HG03066 (cell line): Measurements from ENCODE around the gene INTS11.
A peak's percentile ranks its signal among the peaks of the same experiment; 100 is the strongest.

Source experiments
- ATAC-seq: cut with Tn5 transposase; IDR thresholded peaks from one replicate; pipeline ENCODE4 v1.9.1; 2021; ENCODE audit warnings: low read depth; ENCODE audit not compliant: unreplicated experiment

The INTS11 gene

DNA sequence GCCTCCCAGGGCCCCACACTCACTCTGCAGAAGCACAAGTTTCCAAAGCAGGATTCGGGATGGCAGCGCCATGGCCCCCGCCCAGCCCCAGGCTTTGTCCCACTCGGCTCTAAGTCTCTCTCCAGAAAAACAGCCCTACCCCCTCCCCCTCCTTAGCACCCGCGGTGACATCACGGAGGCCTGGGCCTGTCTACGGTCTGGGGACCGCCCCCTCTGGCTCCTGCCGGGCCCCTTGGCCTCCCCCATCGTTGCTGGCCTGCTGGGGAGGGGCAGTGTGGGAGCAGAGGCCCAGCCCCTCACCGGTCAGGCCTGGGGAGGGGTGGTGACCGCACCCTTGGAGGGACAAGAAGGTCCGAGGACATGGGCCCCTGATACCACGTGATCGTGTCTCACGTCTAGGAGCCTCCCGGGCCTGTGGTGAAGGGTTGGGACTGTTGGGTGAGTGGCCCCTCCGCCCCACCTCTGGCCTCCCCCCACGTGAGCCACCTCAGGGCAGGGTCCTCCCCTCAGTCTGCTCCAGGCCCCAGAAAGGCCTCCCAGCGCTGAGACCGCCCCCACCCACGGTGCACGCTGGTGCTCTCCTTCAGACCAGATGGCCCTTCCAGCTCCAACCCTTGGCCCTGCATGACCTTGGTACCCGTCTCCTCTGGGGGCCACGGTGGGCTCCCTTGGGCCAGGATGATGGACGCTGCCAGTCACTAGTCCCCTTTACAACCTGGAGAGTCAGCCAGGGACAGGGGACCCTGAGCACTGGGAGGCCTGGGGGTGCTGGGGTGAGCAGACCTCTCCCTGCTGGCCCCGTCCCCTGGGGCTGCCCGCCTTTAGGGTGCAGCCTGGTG is 34.2 kb upstream of the INTS11 start, which contains the start of gene MXRA8:
MXRA8 (minus strand) TSS at position 123 of the 839 bp plus-strand sequence; CDS start at position 72, 51 bp downstream.
- ATAC-seq = no peak

GRCh38 chr1:1357871-1358432 is 33.5 kb upstream of the INTS11 start:
- ATAC-seq = no peak

GRCh38 chr1:1356796-1357401 is 32.4 kb upstream of the INTS11 start:
- no peak for ATAC-seq

DNA sequence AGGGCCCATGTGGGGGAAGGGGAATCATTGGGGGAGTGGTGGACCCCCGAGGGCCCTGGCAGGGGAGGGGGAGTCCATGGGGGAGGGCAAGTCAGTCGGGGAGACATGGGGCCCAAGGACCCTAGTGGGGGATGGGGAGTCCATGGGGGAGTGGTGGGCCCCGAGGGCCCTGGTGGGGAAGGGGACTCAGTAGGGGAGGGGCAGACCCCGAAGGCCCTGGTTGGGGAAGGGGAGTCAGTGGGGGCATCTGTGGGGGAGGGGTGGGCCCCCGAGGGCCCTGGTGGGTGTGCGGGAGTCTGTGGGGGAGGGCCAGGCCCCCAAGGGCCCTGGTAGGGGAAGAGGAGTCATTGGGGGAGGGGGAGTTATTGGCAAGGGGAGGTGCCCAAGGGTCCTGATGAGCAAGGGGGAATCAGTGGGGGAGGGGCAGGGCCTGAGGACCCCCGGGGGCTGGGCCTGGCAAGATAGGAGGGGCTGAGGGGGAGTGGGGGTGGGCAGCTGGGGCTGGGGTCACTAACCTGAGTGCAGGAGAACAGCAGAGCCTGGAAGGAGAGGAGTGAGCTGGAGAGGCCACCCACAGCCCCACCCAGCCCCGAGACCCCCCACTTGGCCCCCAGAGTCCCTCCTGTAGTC is 31.8 kb upstream of the INTS11 start:
- no peak for ATAC-seq

GRCh38 chr1:1355416-1355815 is 31.0 kb upstream of the INTS11 start:
- ATAC-seq = no peak

GRCh38 chr1:1354271-1355247 is 30.1 kb upstream of the INTS11 start:
- ATAC-seq = no peak

GRCh38 chr1:1353389-1354151 is 29.1 kb upstream of the INTS11 start:
- ATAC-seq = no peak

DNA sequence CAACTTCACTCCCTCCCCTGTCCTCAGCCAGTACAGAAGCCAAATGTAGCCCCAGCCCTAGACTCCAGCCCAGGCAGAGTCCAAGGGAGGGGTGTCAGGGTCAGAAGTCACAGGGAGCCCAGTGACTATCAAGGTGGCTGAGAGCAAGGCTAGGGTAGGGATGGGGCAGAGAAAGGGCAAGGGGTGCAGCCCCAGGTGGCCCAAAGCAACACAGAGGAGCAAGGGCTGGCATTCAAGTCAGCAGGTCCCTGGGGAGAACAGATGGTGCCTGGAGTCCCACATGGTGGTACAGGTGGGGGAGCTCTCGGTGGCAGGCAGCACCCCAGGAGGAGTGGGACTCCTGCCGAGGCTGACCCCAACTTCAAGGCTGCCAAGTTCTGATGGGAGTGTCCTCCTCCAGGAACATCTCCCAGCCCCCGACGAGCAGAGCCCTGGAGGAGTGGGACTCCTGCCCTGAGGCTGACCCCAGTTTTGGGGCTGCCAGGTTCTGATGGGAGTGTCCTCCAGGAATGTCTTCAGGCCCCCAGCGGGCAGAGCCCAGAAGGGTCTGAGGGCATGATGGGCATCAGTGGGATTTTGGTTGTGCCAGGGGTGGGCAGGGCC is 28.4 kb upstream of the INTS11 start:
- no peak for ATAC-seq

- no peak for ATAC-seq
These were observed 27.3 kb upstream of the INTS11 start for GRCh38 chr1:1351511-1352427.

DNA sequence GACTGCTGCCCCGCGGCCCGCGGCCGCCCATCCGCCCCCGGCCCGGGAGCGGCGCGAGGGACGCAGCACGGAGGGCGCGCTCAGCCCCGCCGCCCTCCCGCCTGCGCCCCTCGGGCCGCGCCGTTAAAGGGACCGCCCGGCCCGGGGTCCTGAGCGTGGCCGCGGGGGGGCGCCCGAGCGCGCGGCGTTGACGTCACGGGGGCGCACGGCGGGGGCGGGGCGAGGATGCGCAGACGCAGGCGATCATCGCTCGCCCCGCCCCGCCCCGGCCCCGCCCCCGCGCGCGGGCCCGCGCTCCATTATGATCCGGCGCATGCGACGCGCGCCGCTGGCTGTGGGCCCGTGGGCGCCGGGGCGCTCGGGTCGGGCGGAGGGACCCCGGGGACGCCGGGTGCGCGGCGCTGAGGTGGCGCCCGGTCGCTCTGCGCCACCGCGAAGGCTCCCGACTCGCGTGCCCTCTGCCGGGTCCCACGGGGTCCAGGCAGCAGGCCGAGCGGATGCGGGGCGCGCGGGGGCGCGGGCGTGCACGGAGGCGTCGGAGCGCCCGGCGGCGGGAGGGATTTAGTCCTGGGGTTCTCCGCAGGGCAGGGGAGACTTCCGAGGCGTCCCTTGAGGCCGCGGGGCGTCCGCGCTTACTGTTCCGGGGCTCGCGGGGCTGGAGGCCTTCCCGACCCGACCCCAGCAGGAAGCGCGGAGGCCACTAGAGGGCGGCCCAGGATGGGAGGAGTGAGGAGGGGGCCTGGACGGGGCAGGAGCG is 25.0 kb upstream of the INTS11 start, which contains the start of gene DVL1:
DVL1 (minus strand) TSS at position 163 of the 757 bp plus-strand sequence. CDS start 353 bp downstream, outside the sequence.
- peak; percentile 50 for ATAC-seq

- peak; percentile 19 for ATAC-seq
These were observed 24.2 kb upstream of the INTS11 start for GRCh38 chr1:1348420-1349255.

DNA sequence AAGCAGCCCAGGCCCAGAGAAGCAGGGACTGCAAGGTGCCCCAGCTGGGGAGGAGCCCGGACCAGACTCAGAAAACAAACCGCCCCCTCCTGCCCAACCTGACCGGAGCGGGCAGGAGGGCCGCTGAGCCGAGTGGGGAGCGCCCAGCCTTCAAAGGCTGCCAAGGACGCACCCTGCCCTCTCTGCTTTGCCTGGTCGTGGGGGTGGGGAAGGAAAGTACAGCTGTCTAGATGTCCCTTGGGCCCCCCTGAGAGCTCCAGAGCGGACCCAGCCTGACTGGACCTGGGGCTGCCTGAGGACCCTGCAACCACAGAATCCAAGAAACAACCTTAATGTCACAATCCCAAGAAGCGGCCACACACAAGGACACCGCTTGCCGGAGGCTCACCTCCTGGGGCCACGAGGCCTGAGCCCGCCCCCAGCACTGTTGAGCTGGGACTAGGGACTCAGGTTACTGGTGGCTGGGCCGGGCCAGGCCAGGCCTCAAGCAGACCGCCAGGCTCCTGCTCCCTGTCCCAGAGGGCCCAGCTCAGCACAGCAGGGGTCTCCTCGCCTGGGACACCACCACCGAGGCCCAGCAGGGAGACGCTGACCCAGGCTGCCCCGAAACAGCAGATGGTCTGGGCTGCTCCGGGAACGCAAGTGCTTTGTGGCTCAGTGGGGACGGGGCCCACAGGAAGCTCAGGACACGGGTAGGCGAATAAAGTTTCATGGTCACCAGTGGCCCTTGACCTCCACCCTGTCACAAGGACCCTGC is 23.4 kb upstream of the INTS11 start:
- ATAC-seq = no peak

GRCh38 chr1:1347026-1347595 is 22.7 kb upstream of the INTS11 start:
- ATAC-seq = no peak

DNA sequence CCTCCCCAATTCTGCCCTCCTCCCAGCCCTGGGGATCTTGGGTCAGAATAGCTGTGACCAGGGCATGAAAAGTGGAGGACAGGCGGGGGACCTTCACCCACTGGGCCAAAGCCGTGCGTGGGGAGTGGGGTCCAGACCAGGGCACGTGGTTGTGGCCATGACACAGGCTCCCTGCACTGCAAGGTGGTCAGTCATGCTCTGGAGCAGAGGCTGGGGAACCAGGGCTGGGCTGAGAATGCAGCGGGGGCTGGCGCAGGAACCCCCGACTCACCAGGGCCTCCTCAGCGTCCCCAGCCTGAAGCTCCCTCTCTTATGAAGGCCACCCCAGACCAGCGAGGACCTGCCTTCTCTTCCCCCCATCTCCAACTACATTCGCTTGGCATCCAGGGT is 22.0 kb upstream of the INTS11 start:
- ATAC-seq = no peak

- ATAC-seq = no peak
These were observed 21.5 kb upstream of the INTS11 start for GRCh38 chr1:1345860-1346500.
